ENCODE data around the gene SLC27A2.
A peak's percentile ranks its signal among the peaks of the same experiment; 100 is the strongest.
"Not testable (repeated sequence)": the region's sequence is repeated elsewhere in the genome, so short reads cannot be mapped to it uniquely, and the experiment has no call there.

Gene SLC27A2

DNA sequence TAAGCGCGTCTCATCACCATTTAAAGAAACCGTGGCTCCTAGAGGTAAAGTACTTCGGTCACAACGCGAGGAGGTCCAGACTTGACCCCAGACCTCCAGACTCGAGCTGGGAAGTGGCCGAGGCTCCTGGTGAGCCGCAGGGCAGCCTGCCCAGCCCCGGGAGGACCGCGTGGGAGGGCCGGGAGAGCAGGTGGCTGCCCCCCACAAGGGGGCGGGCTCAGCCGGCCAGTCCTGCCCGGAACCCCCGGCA lies at the start of gene SLC27A2:
TSS of gene SLC27A2 (plus strand) at position 228 of the 250 bp plus-strand sequence. CDS start 232 bp downstream, outside the sequence.
- in situ Hi-C loops (cut with MboI; ENCODE audit: low pct_unique_long_range_greater_than_20kb, low sequenced_read_pairs), result no loop called here
- DNase-seq, result no peak

- in situ Hi-C loops (cut with MboI; ENCODE audit: low pct_unique_long_range_greater_than_20kb, low sequenced_read_pairs), result not testable (repeated sequence)
These were observed 49.6 kb upstream of the SLC27A2 start for GRCh38 chr15:50132251-50132984.

GRCh38 chr15:50134524-50135024 lies 47.4 kb upstream of the SLC27A2 start:
- DNase-seq, result peak; percentile 98
- in situ Hi-C loops (cut with MboI; ENCODE audit: low pct_unique_long_range_greater_than_20kb, low sequenced_read_pairs), result no loop called here

More at GRCh38 chr15:50132251-50132984, 49.6 kb upstream of the SLC27A2 start:
- not testable (repeated sequence) for DNase-seq

GRCh38 chr15:50135031-50135551 lies 46.9 kb upstream of the SLC27A2 start:
- DNase-seq, result peak; percentile 74
- in situ Hi-C loops (cut with MboI; ENCODE audit: low pct_unique_long_range_greater_than_20kb, low sequenced_read_pairs), result no loop called here

DNA sequence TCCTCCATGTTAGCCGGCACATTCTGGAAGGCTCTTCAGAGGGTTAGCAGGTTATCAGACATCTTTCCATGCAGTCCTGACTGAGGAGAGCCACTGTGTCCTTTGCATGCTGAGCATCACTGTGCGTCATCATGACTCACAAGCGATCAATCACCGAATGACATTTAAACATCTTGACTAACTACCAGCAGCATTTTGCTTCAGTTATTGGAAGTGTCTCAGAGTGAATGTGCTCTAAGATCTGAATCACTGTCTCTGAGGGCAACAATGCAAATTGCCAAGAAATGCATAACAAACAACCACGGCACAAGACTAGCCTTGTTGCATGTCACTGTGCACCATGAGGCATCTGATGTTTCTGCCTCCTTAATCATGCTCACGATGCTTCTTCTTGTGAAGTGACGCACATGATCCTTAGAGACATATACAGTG lies 44.6 kb upstream of the SLC27A2 start:
- in situ Hi-C loops (cut with MboI; ENCODE audit: low pct_unique_long_range_greater_than_20kb, low sequenced_read_pairs), result no loop called here
- DNase-seq, result no peak

- in situ Hi-C loops (cut with MboI; ENCODE audit: low pct_unique_long_range_greater_than_20kb, low sequenced_read_pairs), result no loop called here
- DNase-seq, result no peak
These were observed 44.1 kb upstream of the SLC27A2 start for GRCh38 chr15:50137893-50138292.

DNA sequence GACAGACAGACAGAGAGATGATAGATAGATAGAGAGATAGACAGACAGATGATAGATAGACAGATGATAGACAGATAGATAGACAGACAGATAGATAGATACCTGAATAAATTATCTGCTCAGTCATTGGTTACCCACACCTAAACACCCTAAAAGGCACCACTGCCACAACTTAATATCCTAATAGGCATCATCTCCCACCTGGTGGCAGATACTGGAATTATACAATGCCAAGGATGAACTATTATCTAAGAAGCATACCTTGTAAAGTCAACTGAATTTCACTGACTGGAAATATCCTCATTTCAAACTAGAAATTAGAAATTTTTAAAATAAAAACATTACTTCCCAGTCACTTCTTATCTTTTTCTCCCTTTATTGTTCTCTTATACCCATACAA lies 43.6 kb upstream of the SLC27A2 start:
- DNase-seq, result peak; percentile 24
- in situ Hi-C loops (cut with MboI; ENCODE audit: low pct_unique_long_range_greater_than_20kb, low sequenced_read_pairs), result no loop called here

DNA sequence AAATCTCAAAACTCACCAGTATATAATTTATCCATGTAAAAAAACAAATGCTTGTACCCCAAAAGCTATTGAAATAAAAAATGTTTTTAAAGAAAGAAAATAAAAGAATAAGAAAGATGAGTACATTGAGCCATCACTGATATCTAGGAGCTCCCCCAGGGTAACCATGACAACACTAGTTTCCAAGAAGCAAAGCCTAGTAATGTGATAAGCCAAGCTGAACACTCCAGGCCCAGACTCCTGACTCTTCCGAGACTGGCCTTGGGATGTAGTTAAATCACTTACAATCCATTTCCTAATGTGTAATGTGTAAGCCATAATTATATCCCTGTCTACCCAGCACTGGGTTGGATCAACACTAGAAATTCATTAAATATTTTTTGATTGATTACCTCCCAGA lies 41.9 kb upstream of the SLC27A2 start:
- DNase-seq, result no peak
- in situ Hi-C loops (cut with MboI; ENCODE audit: low pct_unique_long_range_greater_than_20kb, low sequenced_read_pairs), result no loop called here

DNA sequence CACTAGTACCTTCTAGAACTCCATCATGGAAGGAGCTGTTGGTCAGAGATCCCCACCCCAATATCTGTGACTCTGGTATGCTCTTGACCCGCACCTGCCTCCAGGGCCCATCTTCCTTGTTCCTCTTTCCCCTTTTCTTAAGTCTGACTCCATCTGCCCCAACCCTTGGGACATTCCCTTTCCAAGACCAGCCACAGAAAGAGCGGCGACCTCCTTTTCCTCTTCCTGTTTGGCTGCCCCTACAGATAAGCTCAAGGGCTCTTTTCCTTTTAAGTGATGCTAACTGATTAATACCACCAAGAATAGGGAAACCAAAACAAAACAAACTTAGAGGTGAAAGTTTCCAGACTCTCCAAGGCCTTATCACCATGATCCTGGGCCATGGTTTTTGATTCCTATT lies 41.0 kb upstream of the SLC27A2 start:
- peak; percentile 47 for DNase-seq
- in situ Hi-C loops (cut with MboI; ENCODE audit: low pct_unique_long_range_greater_than_20kb, low sequenced_read_pairs), result no loop called here

- DNase-seq, result peak; percentile 37
- in situ Hi-C loops (cut with MboI; ENCODE audit: low pct_unique_long_range_greater_than_20kb, low sequenced_read_pairs), result no loop called here
These were observed 40.1 kb upstream of the SLC27A2 start for GRCh38 chr15:50141856-50142255.

- DNase-seq, result no peak
- in situ Hi-C loops (cut with MboI; ENCODE audit: low pct_unique_long_range_greater_than_20kb, low sequenced_read_pairs), result no loop called here
These were observed 38.6 kb upstream of the SLC27A2 start for GRCh38 chr15:50143255-50143860.

DNA sequence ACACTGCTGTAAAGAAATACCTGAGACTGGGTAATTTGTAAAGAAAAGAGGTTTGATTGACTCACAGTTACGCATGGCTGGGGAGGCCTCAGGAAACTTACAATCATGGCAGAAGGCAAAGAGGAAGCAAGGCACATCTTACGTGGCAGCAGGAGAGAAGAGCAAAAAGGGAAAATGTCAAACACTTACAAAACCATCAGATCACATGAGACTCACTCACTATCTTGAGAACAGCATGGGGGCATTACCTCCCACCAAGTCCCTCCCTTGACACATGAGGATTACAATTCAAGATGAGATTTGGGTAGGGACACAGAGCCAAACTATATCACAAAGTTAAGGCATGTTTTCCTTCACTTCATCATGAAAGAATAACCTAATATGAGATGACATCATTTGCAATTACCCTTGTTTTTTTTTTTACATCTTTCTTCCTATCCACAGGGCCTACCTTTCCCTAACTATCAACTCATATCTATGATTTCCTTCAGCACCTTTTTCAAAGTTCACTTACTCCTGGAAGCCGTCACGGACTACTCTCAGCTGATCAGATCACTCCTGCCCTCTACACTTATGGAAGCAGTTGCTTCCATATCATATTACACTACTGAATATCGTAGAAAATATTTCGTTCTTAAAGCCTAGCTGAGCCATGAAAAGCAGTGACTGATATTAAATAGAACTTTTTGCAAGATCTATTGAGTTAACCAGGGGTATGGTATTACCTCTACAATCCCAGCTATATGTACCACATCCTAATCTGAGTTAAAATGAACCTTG lies 37.5 kb upstream of the SLC27A2 start:
- peak; percentile 51 for DNase-seq

DNA sequence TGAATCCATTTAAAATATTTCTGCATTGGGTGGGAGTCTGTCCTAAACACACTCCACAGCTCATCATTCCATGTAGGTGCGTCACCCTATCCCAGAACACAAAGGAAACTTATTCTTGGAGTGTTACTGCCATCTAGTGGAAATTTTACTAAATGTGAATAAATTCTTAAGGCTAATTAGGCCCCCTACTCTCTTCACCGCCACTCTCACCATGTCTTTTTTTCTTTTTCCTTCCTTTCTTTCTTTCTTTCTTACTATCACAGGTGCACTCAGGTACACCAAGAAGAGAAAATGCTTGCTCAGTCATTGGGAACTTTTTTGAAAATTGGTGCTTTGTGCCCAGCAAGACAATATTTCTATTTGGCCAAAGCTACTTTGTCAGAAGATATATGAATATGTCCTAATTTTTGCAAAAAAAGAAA lies 36.5 kb upstream of the SLC27A2 start:
- DNase-seq, result peak; percentile 84
- in situ Hi-C loops (cut with MboI; ENCODE audit: low pct_unique_long_range_greater_than_20kb, low sequenced_read_pairs), result no loop called here

More for the DNA sequence above, 37.5 kb upstream of the SLC27A2 start:
- in situ Hi-C loops (cut with MboI; ENCODE audit: low pct_unique_long_range_greater_than_20kb, low sequenced_read_pairs), result no loop called here

DNA sequence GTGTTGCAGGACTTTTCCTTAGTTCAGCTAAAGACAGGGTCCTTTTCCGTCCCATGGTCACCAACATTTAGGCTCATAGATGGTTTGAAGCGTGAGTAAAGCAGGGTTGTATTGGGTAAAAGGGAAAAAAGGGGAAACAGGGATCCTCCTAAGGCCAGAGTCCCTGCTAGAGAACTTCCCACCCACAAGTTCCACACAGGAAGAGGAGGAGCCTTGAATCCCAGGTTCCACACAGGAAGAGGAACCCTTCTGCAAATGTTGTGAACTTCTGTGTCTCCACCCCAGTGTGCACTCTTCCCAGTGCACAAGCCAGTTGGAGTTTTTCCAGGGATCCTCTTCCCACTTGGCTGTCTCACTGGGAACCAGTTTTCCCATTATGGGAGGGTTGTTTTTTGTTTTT lies 35.4 kb upstream of the SLC27A2 start:
- peak; percentile 50 for DNase-seq
- in situ Hi-C loops (cut with MboI; ENCODE audit: low pct_unique_long_range_greater_than_20kb, low sequenced_read_pairs), result no loop called here

DNA sequence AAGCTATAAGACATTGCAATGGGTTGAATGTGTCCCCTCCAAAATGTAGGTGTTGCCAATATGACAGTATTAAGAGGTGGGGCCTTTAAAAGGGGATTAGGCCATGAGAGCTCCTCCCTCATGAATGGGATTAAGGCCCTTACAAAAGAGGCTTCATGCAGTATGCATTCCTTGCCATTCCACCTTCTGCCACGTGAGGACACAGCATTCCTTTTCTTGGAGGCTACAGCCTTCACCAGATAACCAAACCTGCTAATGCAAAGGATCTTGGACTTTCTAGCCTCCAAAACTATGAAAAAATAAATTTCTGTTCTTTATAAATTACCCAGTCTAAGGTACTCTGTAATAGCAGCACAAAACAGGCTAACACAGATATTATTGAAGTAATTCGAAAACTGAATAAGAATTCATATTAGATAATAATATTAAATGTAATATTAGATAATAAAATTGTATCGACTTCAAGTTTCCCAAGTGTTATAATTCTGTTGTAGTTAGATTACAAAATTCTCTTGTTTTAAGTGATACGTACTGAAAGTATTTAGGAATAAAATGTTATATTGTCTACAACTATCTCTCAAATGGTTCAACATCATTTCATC lies 33.5 kb upstream of the SLC27A2 start:
- in situ Hi-C loops (cut with MboI; ENCODE audit: low pct_unique_long_range_greater_than_20kb, low sequenced_read_pairs), result no loop called here
- DNase-seq, result peak; percentile 50

DNA sequence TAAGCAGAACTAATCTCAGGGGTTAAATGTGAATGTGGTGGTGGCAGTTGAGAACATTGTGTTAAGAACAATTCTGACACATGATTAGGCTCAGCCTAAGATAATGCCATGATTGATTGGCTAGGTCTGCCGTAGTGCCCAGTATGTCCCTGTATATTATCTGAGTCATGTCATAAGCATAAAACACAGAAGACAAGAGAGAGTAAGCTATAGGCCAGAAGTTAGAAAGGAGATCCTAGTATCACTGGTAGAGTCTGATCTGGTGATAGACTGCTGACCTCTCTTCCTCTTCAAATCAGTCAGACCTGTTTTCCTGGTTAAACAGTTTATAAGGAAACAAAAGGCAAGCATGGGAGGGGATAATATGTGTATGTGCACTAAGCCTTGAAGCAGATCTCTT lies 32.9 kb upstream of the SLC27A2 start:
- in situ Hi-C loops (cut with MboI; ENCODE audit: low pct_unique_long_range_greater_than_20kb, low sequenced_read_pairs), result no loop called here
- DNase-seq, result no peak

GRCh38 chr15:50150349-50150748 lies 31.6 kb upstream of the SLC27A2 start:
- DNase-seq, result no peak
- in situ Hi-C loops (cut with MboI; ENCODE audit: low pct_unique_long_range_greater_than_20kb, low sequenced_read_pairs), result loop anchor here (25.0 kb wide), 1 partner anchor 1288 kb away; no protein-coding TSS in a partner anchor

- in situ Hi-C loops (cut with MboI; ENCODE audit: low pct_unique_long_range_greater_than_20kb, low sequenced_read_pairs), result loop anchor here (25.0 kb wide), 1 partner anchor 1289 kb away; no protein-coding TSS in a partner anchor
- DNase-seq, result no peak
These were observed 31.1 kb upstream of the SLC27A2 start for GRCh38 chr15:50150851-50151250.

DNA sequence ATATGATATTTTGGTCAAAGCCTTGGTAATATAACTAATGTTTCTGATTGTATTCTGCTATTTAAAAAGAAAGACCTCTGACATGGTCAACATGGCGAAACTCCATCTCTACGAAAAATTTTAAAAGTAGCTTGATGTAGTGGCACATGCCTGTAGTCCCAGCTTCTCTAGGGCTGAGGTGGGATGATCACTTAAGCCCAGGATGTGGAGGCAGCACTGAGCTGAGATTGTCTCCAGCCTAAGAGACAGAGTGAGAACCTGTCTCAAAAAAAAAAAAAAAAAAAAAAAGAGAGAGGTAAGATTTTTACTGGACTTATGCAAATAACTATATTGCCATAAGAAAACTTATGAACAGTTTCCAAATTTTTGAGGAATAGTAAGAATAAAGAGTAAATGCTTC lies 30.5 kb upstream of the SLC27A2 start:
- no peak for DNase-seq
- in situ Hi-C loops (cut with MboI; ENCODE audit: low pct_unique_long_range_greater_than_20kb, low sequenced_read_pairs), result loop anchor here (25.0 kb wide), 1 partner anchor 1289 kb away; no protein-coding TSS in a partner anchor

Measured in KBM-7 (cell line).